ENCODE data around the gene VAV3. TPM values are rescaled to one million over a fixed set of nuclear protein-coding genes. Genes with fewer than 3 reads are reported as not detected.

VAV3 gene
- total and polyA plus RNA-seq, 2 experiments from 2014 or later = under 0.01 to 0.24 TPM

GRCh38 chr1:107559881-107560280 is 405.1 kb downstream of the VAV3 start:
- Histone ChIP-seq H3K27me3 (replicated peaks; ENCODE audit: insufficient read depth) (no peaks in the 10 kb centered on the region), H3K4me1 (ENCODE audit: insufficient read depth) (no peaks in the 10 kb centered on the region), H3K36me3 (ENCODE audit: low read depth) (no peaks in the 10 kb centered on the region), H3K9me3 (ENCODE audit: low read depth) (no peaks in the 10 kb centered on the region), H3K4me2 (ENCODE audit: unreplicated experiment) (no peak overlapping the region), H3K9ac (no peak overlapping the region), H3K27ac (no peak overlapping the region), H2AFZ (no peak overlapping the region), H3K79me2 (ENCODE audit: insufficient read depth) (no peaks in the 10 kb centered on the region), H3F3A (ENCODE audit: insufficient read depth) (no peaks in the 10 kb centered on the region), H3K9me2 (ENCODE audit: insufficient read depth) (no peaks in the 10 kb centered on the region), H3K4me3 (no peak overlapping the region), H4K20me1 (ENCODE audit: insufficient read depth) (no peaks in the 10 kb centered on the region)
- no peak for TF ChIP-seq EZH2 (IDR thresholded peaks at IDR 0.05; ENCODE audit: insufficient read depth, poor library complexity, severe bottlenecking)
- no peak for TF ChIP-seq EZH2phosphoT487 (IDR thresholded peaks at IDR 0.05; ENCODE audit: insufficient read depth, low read depth)
- DNase-seq = peak; percentile 57
- in situ Hi-C loops (cut with MboI) = no loop called here
- WGBS, 2 experiments (ENCODE audit: low coverage in 1 of 2, low lambda C conversion rate in 2 of 2, missing lambda C conversion rate in 2 of 2) = 89% methylated on average over 3 of the region's 3 CpGs

GRCh38 chr1:107557095-107557494 is 407.9 kb downstream of the VAV3 start:
- no peak for TF ChIP-seq EZH2 (IDR thresholded peaks at IDR 0.05; ENCODE audit: insufficient read depth, poor library complexity, severe bottlenecking)
- TF ChIP-seq EZH2phosphoT487 (IDR thresholded peaks at IDR 0.05; ENCODE audit: insufficient read depth, low read depth) = no peak
- no peak overlapping the region for H2AFZ ChIP-seq
- no peak overlapping the region for H3K27ac ChIP-seq
- H4K20me1 ChIP-seq (ENCODE audit: insufficient read depth) = no peaks in the 10 kb centered on the region
- no peaks in the 10 kb centered on the region for H3K9me2 ChIP-seq (ENCODE audit: insufficient read depth)
- 63 to 78% methylated on average over 2 of the region's 2 CpGs for WGBS, 2 experiments (ENCODE audit: low coverage in 1 of 2, low lambda C conversion rate in 2 of 2, missing lambda C conversion rate in 2 of 2)
- H3K36me3 ChIP-seq (ENCODE audit: low read depth) = no peaks in the 10 kb centered on the region
- in situ Hi-C loops (cut with MboI) = no loop called here
- DNase-seq = no peak
- H3K79me2 ChIP-seq (ENCODE audit: insufficient read depth) = no peaks in the 10 kb centered on the region
- H3K4me3 ChIP-seq = no peak overlapping the region
- no peaks in the 10 kb centered on the region for H3K9me3 ChIP-seq (ENCODE audit: low read depth)
- H3K4me2 ChIP-seq (ENCODE audit: unreplicated experiment) = no peak overlapping the region
- no peaks in the 10 kb centered on the region for H3K27me3 ChIP-seq (replicated peaks; ENCODE audit: insufficient read depth)
- H3K9ac ChIP-seq = no peak overlapping the region
- no peaks in the 10 kb centered on the region for H3K4me1 ChIP-seq (ENCODE audit: insufficient read depth)
- no peaks in the 10 kb centered on the region for H3F3A ChIP-seq (ENCODE audit: insufficient read depth)

- H2AFZ ChIP-seq = no peak overlapping the region
- DNase-seq = no peak
- H3K4me2 ChIP-seq (ENCODE audit: unreplicated experiment) = no peak overlapping the region
- no peaks in the 10 kb centered on the region for H3K79me2 ChIP-seq (ENCODE audit: insufficient read depth)
- H3K9me3 ChIP-seq (ENCODE audit: low read depth) = no peaks in the 10 kb centered on the region
- H3F3A ChIP-seq (ENCODE audit: insufficient read depth) = no peaks in the 10 kb centered on the region; the same call in 1 of the 2 replicates
- H3K27ac ChIP-seq = no peak overlapping the region
- no peaks in the 10 kb centered on the region for H3K9me2 ChIP-seq (ENCODE audit: insufficient read depth)
- no peaks in the 10 kb centered on the region for H3K27me3 ChIP-seq (replicated peaks; ENCODE audit: insufficient read depth)
- H3K9ac ChIP-seq = no peak overlapping the region
- peaks cover 9% of the 10 kb centered on the region for H3K4me1 ChIP-seq (ENCODE audit: insufficient read depth)
- no peak for TF ChIP-seq EZH2phosphoT487 (IDR thresholded peaks at IDR 0.05; ENCODE audit: insufficient read depth, low read depth)
- TF ChIP-seq EZH2 (IDR thresholded peaks at IDR 0.05; ENCODE audit: insufficient read depth, poor library complexity, severe bottlenecking) = no peak
- no peaks in the 10 kb centered on the region for H3K36me3 ChIP-seq (ENCODE audit: low read depth)
- H3K4me3 ChIP-seq = no peak overlapping the region
- H4K20me1 ChIP-seq (ENCODE audit: insufficient read depth) = no peaks in the 10 kb centered on the region
- in situ Hi-C loops (cut with MboI) = no loop called here
Observed at GRCh38 chr1:107555578-107555977, 409.4 kb downstream of the VAV3 start.

GRCh38 chr1:107552781-107553180 is 412.2 kb downstream of the VAV3 start:
- H3K79me2 ChIP-seq (ENCODE audit: insufficient read depth) = no peaks in the 10 kb centered on the region
- TF ChIP-seq EZH2phosphoT487 (IDR thresholded peaks at IDR 0.05; ENCODE audit: insufficient read depth, low read depth) = no peak
- TF ChIP-seq EZH2 (IDR thresholded peaks at IDR 0.05; ENCODE audit: insufficient read depth, poor library complexity, severe bottlenecking) = no peak
- no peaks in the 10 kb centered on the region; the same call in 1 of the 2 replicates for H3F3A ChIP-seq (ENCODE audit: insufficient read depth)
- H3K4me2 ChIP-seq (ENCODE audit: unreplicated experiment) = no peak overlapping the region
- WGBS, 2 experiments (ENCODE audit: low coverage in 1 of 2, low lambda C conversion rate in 2 of 2, missing lambda C conversion rate in 2 of 2) = 53 to 64% methylated on average over 1 of the region's 1 CpG
- H2AFZ ChIP-seq = no peak overlapping the region
- no peaks in the 10 kb centered on the region for H3K9me2 ChIP-seq (ENCODE audit: insufficient read depth)
- H3K4me3 ChIP-seq = no peak overlapping the region
- no peaks in the 10 kb centered on the region for H3K9me3 ChIP-seq (ENCODE audit: low read depth)
- H3K27me3 ChIP-seq (replicated peaks; ENCODE audit: insufficient read depth) = no peaks in the 10 kb centered on the region
- H4K20me1 ChIP-seq (ENCODE audit: insufficient read depth) = no peaks in the 10 kb centered on the region
- H3K9ac ChIP-seq = no peak overlapping the region
- peaks cover 17% of the 10 kb centered on the region for H3K4me1 ChIP-seq (ENCODE audit: insufficient read depth)
- in situ Hi-C loops (cut with MboI) = no loop called here
- no peaks in the 10 kb centered on the region for H3K36me3 ChIP-seq (ENCODE audit: low read depth)
- no peak overlapping the region for H3K27ac ChIP-seq
- DNase-seq = no peak

- WGBS, 2 experiments (ENCODE audit: low coverage in 1 of 2, low lambda C conversion rate in 2 of 2, missing lambda C conversion rate in 2 of 2) = 0% methylated on average over 1 of the region's 1 CpG
- no peak overlapping the region for H2AFZ ChIP-seq
- H3K9me2 ChIP-seq (ENCODE audit: insufficient read depth) = no peaks in the 10 kb centered on the region
- H3K36me3 ChIP-seq (ENCODE audit: low read depth) = no peaks in the 10 kb centered on the region
- no peaks in the 10 kb centered on the region; the same call in 1 of the 2 replicates for H3F3A ChIP-seq (ENCODE audit: insufficient read depth)
- no peaks in the 10 kb centered on the region for H4K20me1 ChIP-seq (ENCODE audit: insufficient read depth)
- H3K4me1 ChIP-seq (ENCODE audit: insufficient read depth) = peaks cover 21% of the 10 kb centered on the region
- H3K27ac ChIP-seq = no peak overlapping the region
- H3K9me3 ChIP-seq (ENCODE audit: low read depth) = no peaks in the 10 kb centered on the region
- H3K9ac ChIP-seq = no peak overlapping the region
- H3K27me3 ChIP-seq (replicated peaks; ENCODE audit: insufficient read depth) = no peaks in the 10 kb centered on the region
- TF ChIP-seq EZH2phosphoT487 (IDR thresholded peaks at IDR 0.05; ENCODE audit: insufficient read depth, low read depth) (no peak), EZH2 (IDR thresholded peaks at IDR 0.05; ENCODE audit: insufficient read depth, poor library complexity, severe bottlenecking) (no peak)
- H3K79me2 ChIP-seq (ENCODE audit: insufficient read depth) = no peaks in the 10 kb centered on the region
- DNase-seq = peak; percentile 55
- H3K4me2 ChIP-seq (ENCODE audit: unreplicated experiment) = no peak overlapping the region
- H3K4me3 ChIP-seq = no peak overlapping the region
- in situ Hi-C loops (cut with MboI) = no loop called here
Observed at GRCh38 chr1:107551456-107551855, 413.5 kb downstream of the VAV3 start.
